GM23338 (cell line): ENCODE data around the gene KLF7. TPM values are rescaled to one million over a fixed set of nuclear protein-coding genes. Genes with fewer than 3 reads are reported as not detected.
A peak's percentile ranks its signal among the peaks of the same experiment; 100 is the strongest.

Experiments
- ATAC-seq: fragments of 200-7000 bp; cut with Tn5 transposase; 3 replicates; pipeline ENCODE4 v1.9.1; 2020
- DNase-seq: peaks from one replicate; pipeline ENCODE4 v3.0.0-alpha.2; 2015; ENCODE audit warnings: low spot score
- H2AFZ ChIP-seq: fragments of 200-600 bp; sonication (generic); 2 replicates; pipeline ENCODE4 v1.8.0; 2016; ENCODE audit warnings: antibody characterized with exemption, mild to moderate bottlenecking, moderate library complexity
- H3F3A ChIP-seq: fragments of 200-600 bp; sonication (generic); replicated peaks from 2 replicates; pipeline ENCODE4 v1.8.0; 2017; ENCODE audit warnings: antibody characterized with exemption, mixed run types, low read depth
- H3K27ac ChIP-seq: fragments of 200-600 bp; sonication (generic); 2 replicates; pipeline ENCODE4 v1.6.1; 2016; ENCODE audit warnings: low read depth
- H3K27me3 ChIP-seq: fragments of 200-600 bp; sonication (generic); 2 replicates; pipeline ENCODE4 v1.8.0; 2016; ENCODE audit warnings: mild to moderate bottlenecking, mixed run types, moderate library complexity; ENCODE audit not compliant: insufficient read depth
- H3K36me3 ChIP-seq: fragments of 200-600 bp; sonication (generic); 2 replicates; pipeline ENCODE4 v1.8.0; 2016; ENCODE audit warnings: mild to moderate bottlenecking; ENCODE audit not compliant: insufficient read depth
- H3K4me1 ChIP-seq: fragments of 200-600 bp; sonication (generic); 2 replicates; pipeline ENCODE4 v1.8.0; 2016; ENCODE audit warnings: mild to moderate bottlenecking, moderate library complexity; ENCODE audit not compliant: insufficient read depth
- H3K4me2 ChIP-seq: fragments of 200-600 bp; sonication (generic); 2 replicates; pipeline ENCODE4 v1.7.1; 2017; ENCODE audit warnings: mixed run types
- H3K4me3 ChIP-seq: fragments of 200-600 bp; sonication (generic); 2 replicates; pipeline ENCODE4 v1.6.1; 2016; ENCODE audit warnings: mixed run types
- H3K79me2 ChIP-seq: fragments of 200-600 bp; sonication (generic); replicated peaks from 2 replicates; pipeline ENCODE4 v1.8.0; 2017; ENCODE audit warnings: mild to moderate bottlenecking; ENCODE audit not compliant: insufficient read depth
- H3K9me2 ChIP-seq: fragments of 200-600 bp; sonication (generic); 2 replicates; pipeline ENCODE4 v1.8.0; 2017; ENCODE audit not compliant: insufficient read depth
- H4K20me1 ChIP-seq: fragments of 200-600 bp; sonication (generic); replicated peaks from 2 replicates; pipeline ENCODE4 v1.8.0; 2017; ENCODE audit warnings: mild to moderate bottlenecking; ENCODE audit not compliant: insufficient read depth
- H3K27ac Mint-ChIP-seq: 2 replicates; pipeline ENCODE4 v1.8.0; 2020; ENCODE audit warnings: inconsistent platforms, mild to moderate bottlenecking, moderate library complexity, mixed read lengths
- H3K27me3 Mint-ChIP-seq: 3 replicates; pipeline ENCODE4 v1.8.0; 2022; ENCODE audit warnings: low read depth, mild to moderate bottlenecking, moderate library complexity, mixed read lengths, inconsistent platforms; ENCODE audit not compliant: insufficient read depth, poor library complexity
- H3K36me3 Mint-ChIP-seq: 3 replicates; pipeline ENCODE4 v1.8.0; 2021; ENCODE audit warnings: low read depth, mild to moderate bottlenecking, inconsistent platforms, moderate library complexity, mixed read lengths
- H3K4me1 Mint-ChIP-seq: 3 replicates; pipeline ENCODE4 v1.8.0; 2020; ENCODE audit warnings: mild to moderate bottlenecking, inconsistent platforms, mixed read lengths
- H3K4me3 Mint-ChIP-seq: 3 replicates; pipeline ENCODE4 v1.8.0; 2021; ENCODE audit warnings: moderate library complexity, mild to moderate bottlenecking, inconsistent platforms, mixed read lengths
- H3K9me3 Mint-ChIP-seq: 3 replicates; pipeline ENCODE4 v1.8.0; 2020; ENCODE audit warnings: moderate library complexity, mild to moderate bottlenecking, inconsistent platforms, mixed read lengths
- EZH2 ChIP-seq: fragments of 200-600 bp; sonication (generic); IDR thresholded peaks from one replicate; pipeline ENCODE4 v1.8.0; 2017; ENCODE audit warnings: antibody characterized with exemption, mild to moderate bottlenecking, low read depth; ENCODE audit not compliant: unreplicated experiment
- EZH2phosphoT487 ChIP-seq: fragments of 200-600 bp; sonication (generic); IDR thresholded peaks from one replicate; pipeline ENCODE4 v1.8.1; 2018; ENCODE audit warnings: antibody characterized with exemption; ENCODE audit not compliant: unreplicated experiment
- JUNB ChIP-seq: IDR thresholded peaks from one replicate; pipeline ENCODE4 v1.6.1; 2016; ENCODE audit warnings: antibody characterized with exemption; ENCODE audit not compliant: unreplicated experiment
- NANOG ChIP-seq: IDR thresholded peaks from 2 replicates; pipeline ENCODE4 v1.6.1; 2016; ENCODE audit warnings: antibody characterized with exemption, borderline replicate concordance
- POLR2AphosphoS5 ChIP-seq: IDR thresholded peaks from 2 replicates; pipeline ENCODE4 v1.6.1; 2016; ENCODE audit warnings: antibody characterized with exemption, low read depth
- STAT1 ChIP-seq: IDR thresholded peaks from one replicate; pipeline ENCODE4 v1.6.1; 2016; ENCODE audit warnings: antibody characterized with exemption; ENCODE audit not compliant: unreplicated experiment
- ZNF114 ChIP-seq: fragments of 250-450 bp; sonication (Bioruptor Pico); IDR thresholded peaks from 2 replicates; pipeline ENCODE4 v1.5.0; 2020; ENCODE audit warnings: mild to moderate bottlenecking, moderate library complexity
- ZNF331 ChIP-seq: fragments of 250-450 bp; sonication (Bioruptor Pico); IDR thresholded peaks from 2 replicates; pipeline ENCODE4 v1.5.0; 2020; ENCODE audit warnings: low read depth, mild to moderate bottlenecking, moderate library complexity
- polyA plus RNA-seq: library from polyadenylated mRNA; unstranded; fragments of >200 nt; fragmentation: Nextera tagmentation; extraction: Ambion mirVana; gene quantifications from 2 replicates; pipeline ENCODE4 v1.2.1, GENCODE V29; 2016
- total RNA-seq: library from RNA; depleted of rRNA; stranded (reverse); fragments of >200 nt; shearing (Covaris generic); gene quantifications from 2 replicates; pipeline ENCODE4 v1.2.3, GENCODE V29; 2014
- TF ChIP-seq, protein P1 (sequence below): IDR thresholded peaks from 2 replicates; pipeline ENCODE4 v1.6.1; 2016; ENCODE audit warnings: antibody characterized with exemption
- TF ChIP-seq, protein P2 (sequence below): fragments of 250-450 bp; sonication (Bioruptor Pico); IDR thresholded peaks from 2 replicates; pipeline ENCODE4 v1.5.0; 2020; ENCODE audit warnings: mild to moderate bottlenecking, moderate library complexity
- TF ChIP-seq, protein P3 (sequence below), 2 experiments: fragments of 200-600 bp in 1 of 2; sonication (generic) in 1 of 2; conservative IDR thresholded peaks; 2 replicates each; pipeline versions ENCODE4 v1.5.1 to v1.6.1; 2016 to 2017; ENCODE audit warnings: antibody characterized with exemption in 2 of 2, low read depth in 2 of 2, mild to moderate bottlenecking in 2 of 2, moderate library complexity in 1 of 2
- TF ChIP-seq, protein P4 (sequence below): IDR thresholded peaks from one replicate; pipeline ENCODE4 v1.6.1; 2018; ENCODE audit warnings: antibody characterized with exemption; ENCODE audit not compliant: unreplicated experiment

Gene KLF7
- total and polyA plus RNA-seq, 2 experiments from 2014 or later: 5.7 to 15.4 TPM

GRCh38 chr2:207157162-207157481 is 8.6 kb downstream of the KLF7 start:
- TF ChIP-seq, protein P1, sequence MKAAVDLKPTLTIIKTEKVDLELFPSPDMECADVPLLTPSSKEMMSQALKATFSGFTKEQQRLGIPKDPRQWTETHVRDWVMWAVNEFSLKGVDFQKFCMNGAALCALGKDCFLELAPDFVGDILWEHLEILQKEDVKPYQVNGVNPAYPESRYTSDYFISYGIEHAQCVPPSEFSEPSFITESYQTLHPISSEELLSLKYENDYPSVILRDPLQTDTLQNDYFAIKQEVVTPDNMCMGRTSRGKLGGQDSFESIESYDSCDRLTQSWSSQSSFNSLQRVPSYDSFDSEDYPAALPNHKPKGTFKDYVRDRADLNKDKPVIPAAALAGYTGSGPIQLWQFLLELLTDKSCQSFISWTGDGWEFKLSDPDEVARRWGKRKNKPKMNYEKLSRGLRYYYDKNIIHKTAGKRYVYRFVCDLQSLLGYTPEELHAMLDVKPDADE: no peak
- TF ChIP-seq EZH2phosphoT487 (no peak), JUNB (no peak), NANOG (no peak), ZNF331 (CRISPR knock-in tag) (no peak), POLR2AphosphoS5 (no peak), ZNF114 (CRISPR knock-in tag) (no peak), EZH2 (no peak), STAT1 (no peak)
- TF ChIP-seq, protein P2, sequence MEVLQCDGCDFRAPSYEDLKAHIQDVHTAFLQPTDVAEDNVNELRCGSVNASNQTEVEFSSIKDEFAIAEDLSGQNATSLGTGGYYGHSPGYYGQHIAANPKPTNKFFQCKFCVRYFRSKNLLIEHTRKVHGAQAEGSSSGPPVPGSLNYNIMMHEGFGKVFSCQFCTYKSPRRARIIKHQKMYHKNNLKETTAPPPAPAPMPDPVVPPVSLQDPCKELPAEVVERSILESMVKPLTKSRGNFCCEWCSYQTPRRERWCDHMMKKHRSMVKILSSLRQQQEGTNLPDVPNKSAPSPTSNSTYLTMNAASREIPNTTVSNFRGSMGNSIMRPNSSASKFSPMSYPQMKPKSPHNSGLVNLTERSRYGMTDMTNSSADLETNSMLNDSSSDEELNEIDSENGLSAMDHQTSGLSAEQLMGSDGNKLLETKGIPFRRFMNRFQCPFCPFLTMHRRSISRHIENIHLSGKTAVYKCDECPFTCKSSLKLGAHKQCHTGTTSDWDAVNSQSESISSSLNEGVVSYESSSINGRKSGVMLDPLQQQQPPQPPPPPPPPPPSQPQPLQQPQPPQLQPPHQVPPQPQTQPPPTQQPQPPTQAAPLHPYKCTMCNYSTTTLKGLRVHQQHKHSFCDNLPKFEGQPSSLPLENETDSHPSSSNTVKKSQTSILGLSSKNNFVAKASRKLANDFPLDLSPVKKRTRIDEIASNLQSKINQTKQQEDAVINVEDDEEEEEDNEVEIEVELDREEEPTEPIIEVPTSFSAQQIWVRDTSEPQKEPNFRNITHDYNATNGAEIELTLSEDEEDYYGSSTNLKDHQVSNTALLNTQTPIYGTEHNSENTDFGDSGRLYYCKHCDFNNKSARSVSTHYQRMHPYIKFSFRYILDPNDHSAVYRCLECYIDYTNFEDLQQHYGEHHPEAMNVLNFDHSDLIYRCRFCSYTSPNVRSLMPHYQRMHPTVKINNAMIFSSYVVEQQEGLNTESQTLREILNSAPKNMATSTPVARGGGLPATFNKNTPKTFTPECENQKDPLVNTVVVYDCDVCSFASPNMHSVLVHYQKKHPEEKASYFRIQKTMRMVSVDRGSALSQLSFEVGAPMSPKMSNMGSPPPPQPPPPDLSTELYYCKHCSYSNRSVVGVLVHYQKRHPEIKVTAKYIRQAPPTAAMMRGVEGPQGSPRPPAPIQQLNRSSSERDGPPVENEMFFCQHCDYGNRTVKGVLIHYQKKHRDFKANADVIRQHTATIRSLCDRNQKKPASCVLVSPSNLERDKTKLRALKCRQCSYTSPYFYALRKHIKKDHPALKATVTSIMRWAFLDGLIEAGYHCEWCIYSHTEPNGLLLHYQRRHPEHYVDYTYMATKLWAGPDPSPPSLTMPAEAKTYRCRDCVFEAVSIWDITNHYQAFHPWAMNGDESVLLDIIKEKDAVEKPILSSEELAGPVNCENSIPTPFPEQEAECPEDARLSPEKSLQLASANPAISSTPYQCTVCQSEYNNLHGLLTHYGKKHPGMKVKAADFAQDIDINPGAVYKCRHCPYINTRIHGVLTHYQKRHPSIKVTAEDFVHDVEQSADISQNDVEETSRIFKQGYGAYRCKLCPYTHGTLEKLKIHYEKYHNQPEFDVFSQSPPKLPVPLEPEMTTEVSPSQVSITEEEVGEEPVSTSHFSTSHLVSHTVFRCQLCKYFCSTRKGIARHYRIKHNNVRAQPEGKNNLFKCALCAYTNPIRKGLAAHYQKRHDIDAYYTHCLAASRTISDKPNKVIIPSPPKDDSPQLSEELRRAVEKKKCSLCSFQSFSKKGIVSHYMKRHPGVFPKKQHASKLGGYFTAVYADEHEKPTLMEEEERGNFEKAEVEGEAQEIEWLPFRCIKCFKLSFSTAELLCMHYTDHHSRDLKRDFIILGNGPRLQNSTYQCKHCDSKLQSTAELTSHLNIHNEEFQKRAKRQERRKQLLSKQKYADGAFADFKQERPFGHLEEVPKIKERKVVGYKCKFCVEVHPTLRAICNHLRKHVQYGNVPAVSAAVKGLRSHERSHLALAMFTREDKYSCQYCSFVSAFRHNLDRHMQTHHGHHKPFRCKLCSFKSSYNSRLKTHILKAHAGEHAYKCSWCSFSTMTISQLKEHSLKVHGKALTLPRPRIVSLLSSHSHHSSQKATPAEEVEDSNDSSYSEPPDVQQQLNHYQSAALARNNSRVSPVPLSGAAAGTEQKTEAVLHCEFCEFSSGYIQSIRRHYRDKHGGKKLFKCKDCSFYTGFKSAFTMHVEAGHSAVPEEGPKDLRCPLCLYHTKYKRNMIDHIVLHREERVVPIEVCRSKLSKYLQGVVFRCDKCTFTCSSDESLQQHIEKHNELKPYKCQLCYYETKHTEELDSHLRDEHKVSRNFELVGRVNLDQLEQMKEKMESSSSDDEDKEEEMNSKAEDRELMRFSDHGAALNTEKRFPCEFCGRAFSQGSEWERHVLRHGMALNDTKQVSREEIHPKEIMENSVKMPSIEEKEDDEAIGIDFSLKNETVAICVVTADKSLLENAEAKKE (CRISPR knock-in tag): no peak
- TF ChIP-seq, protein P3, sequence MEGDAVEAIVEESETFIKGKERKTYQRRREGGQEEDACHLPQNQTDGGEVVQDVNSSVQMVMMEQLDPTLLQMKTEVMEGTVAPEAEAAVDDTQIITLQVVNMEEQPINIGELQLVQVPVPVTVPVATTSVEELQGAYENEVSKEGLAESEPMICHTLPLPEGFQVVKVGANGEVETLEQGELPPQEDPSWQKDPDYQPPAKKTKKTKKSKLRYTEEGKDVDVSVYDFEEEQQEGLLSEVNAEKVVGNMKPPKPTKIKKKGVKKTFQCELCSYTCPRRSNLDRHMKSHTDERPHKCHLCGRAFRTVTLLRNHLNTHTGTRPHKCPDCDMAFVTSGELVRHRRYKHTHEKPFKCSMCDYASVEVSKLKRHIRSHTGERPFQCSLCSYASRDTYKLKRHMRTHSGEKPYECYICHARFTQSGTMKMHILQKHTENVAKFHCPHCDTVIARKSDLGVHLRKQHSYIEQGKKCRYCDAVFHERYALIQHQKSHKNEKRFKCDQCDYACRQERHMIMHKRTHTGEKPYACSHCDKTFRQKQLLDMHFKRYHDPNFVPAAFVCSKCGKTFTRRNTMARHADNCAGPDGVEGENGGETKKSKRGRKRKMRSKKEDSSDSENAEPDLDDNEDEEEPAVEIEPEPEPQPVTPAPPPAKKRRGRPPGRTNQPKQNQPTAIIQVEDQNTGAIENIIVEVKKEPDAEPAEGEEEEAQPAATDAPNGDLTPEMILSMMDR (conservative IDR thresholded peaks at IDR 0.05; ENCODE audit: low read depth in 2 of 2): no peak
- TF ChIP-seq, protein P4, sequence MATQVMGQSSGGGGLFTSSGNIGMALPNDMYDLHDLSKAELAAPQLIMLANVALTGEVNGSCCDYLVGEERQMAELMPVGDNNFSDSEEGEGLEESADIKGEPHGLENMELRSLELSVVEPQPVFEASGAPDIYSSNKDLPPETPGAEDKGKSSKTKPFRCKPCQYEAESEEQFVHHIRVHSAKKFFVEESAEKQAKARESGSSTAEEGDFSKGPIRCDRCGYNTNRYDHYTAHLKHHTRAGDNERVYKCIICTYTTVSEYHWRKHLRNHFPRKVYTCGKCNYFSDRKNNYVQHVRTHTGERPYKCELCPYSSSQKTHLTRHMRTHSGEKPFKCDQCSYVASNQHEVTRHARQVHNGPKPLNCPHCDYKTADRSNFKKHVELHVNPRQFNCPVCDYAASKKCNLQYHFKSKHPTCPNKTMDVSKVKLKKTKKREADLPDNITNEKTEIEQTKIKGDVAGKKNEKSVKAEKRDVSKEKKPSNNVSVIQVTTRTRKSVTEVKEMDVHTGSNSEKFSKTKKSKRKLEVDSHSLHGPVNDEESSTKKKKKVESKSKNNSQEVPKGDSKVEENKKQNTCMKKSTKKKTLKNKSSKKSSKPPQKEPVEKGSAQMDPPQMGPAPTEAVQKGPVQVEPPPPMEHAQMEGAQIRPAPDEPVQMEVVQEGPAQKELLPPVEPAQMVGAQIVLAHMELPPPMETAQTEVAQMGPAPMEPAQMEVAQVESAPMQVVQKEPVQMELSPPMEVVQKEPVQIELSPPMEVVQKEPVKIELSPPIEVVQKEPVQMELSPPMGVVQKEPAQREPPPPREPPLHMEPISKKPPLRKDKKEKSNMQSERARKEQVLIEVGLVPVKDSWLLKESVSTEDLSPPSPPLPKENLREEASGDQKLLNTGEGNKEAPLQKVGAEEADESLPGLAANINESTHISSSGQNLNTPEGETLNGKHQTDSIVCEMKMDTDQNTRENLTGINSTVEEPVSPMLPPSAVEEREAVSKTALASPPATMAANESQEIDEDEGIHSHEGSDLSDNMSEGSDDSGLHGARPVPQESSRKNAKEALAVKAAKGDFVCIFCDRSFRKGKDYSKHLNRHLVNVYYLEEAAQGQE: no peak
- peak overlapping the region; percentile 74 for H3K27ac Mint-ChIP-seq
- ATAC-seq (no peak), DNase-seq (no peak)
- no peaks in the 10 kb centered on the region for H3K9me2 ChIP-seq
- no peaks in the 10 kb centered on the region for H3K36me3 Mint-ChIP-seq
- no peaks in the 10 kb centered on the region for H4K20me1 ChIP-seq
- H3K4me2 ChIP-seq: no peak overlapping the region
- H3K79me2 ChIP-seq: peaks cover 100% of the 10 kb centered on the region
- no peaks in the 10 kb centered on the region for H3K9me3 Mint-ChIP-seq
- no peaks in the 10 kb centered on the region for H3K27me3 ChIP-seq
- H3K27me3 Mint-ChIP-seq: peaks cover 4% of the 10 kb centered on the region
- peaks cover 77% of the 10 kb centered on the region for H3K4me1 ChIP-seq
- H2AFZ ChIP-seq: no peak overlapping the region
- H3K36me3 ChIP-seq: no peaks in the 10 kb centered on the region
- no peak overlapping the region for H3K4me3 ChIP-seq
- H3F3A ChIP-seq: no peaks in the 10 kb centered on the region
- H3K4me1 Mint-ChIP-seq: peaks cover 85% of the 10 kb centered on the region
- no peak overlapping the region for H3K27ac ChIP-seq
- H3K4me3 Mint-ChIP-seq: no peak overlapping the region
